B cell (primary cell): ENCODE data around the gene LIMCH1. TPM values are rescaled to one million over a fixed set of nuclear protein-coding genes. Genes with fewer than 3 reads are reported as not detected.

Experiments used
- ATAC-seq: fragments of 200-7000 bp; cut with Tn5 transposase; one replicate; pipeline ENCODE4 v1.10.0; 2021; ENCODE audit warnings: low read depth, mild to moderate bottlenecking, moderate number of reproducible peaks, moderate library complexity
- CTCF ChIA-PET: fragments of 350-600 bp; sonication (Branson Sonifier 250); formaldehyde crosslinking; loops from one replicate; lab custom pipeline; 2021; ENCODE audit warnings: antibody characterized with exemption, inconsistent platforms; lab: Charles Lee
- POLR2A ChIA-PET: fragments of 350-600 bp; sonication (Branson Sonifier 250); formaldehyde crosslinking; loops from one replicate; lab custom pipeline; 2021; ENCODE audit warnings: antibody characterized with exemption; lab: Charles Lee
- DNase-seq: peaks from one replicate; pipeline ENCODE4 v3.0.0; 2013
- H2AFZ ChIP-seq: 2 replicates; pipeline ENCODE4 v1.6.1; 2012; ENCODE audit warnings: mild to moderate bottlenecking, low read depth, low read length; ENCODE audit not compliant: insufficient read depth, poor library complexity, severe bottlenecking
- H3K27ac ChIP-seq, 2 donors: 1 replicate in 1 of 2; 2 replicates in 1 of 2; pipeline ENCODE4 v1.5.1; 2012 to 2013; ENCODE audit warnings: low read length in 2 of 2, mild to moderate bottlenecking in 2 of 2, moderate library complexity in 1 of 2
- H3K27me3 ChIP-seq, 4 experiments: fragments of 200-600 bp in 1 of 4; sonication (generic) in 1 of 4; replicated peaks in 1 of 4; 1 replicate in 2 of 4; 2 replicates in 2 of 4; pipeline versions ENCODE4 v1.6.1 to v1.7.0; 2013 to 2016; ENCODE audit warnings: low read length in 3 of 4, mild to moderate bottlenecking in 2 of 4, mixed read lengths in 1 of 4, moderate library complexity in 1 of 4; ENCODE audit not compliant: insufficient read depth in 4 of 4, control insufficient read depth in 3 of 4; ENCODE audit errors: control extremely low read depth in 1 of 4
- H3K36me3 ChIP-seq, 2 experiments: replicated peaks in 1 of 2; 1 replicate in 1 of 2; 2 replicates in 1 of 2; pipeline versions ENCODE4 v1.6.1 to v1.7.1; 2013; ENCODE audit warnings: low read length in 1 of 2; ENCODE audit not compliant: insufficient read depth in 2 of 2, control insufficient read depth in 1 of 2; ENCODE audit errors: control extremely low read depth in 1 of 2, extremely low read depth in 1 of 2
- H3K4me1 ChIP-seq, 2 donors: fragments of 200-600 bp in 1 of 2; sonication (generic) in 1 of 2; 1 replicate in 1 of 2; 2 replicates in 1 of 2; pipeline versions ENCODE4 v1.5.1 to v1.6.1; 2013 to 2017; ENCODE audit warnings: low read length in 2 of 2; ENCODE audit not compliant: control insufficient read depth in 2 of 2, insufficient read depth in 2 of 2
- H3K4me2 ChIP-seq: replicated peaks from 2 replicates; pipeline ENCODE3; 2012; ENCODE audit warnings: mild to moderate bottlenecking, low read depth, low read length; ENCODE audit not compliant: poor library complexity, severe bottlenecking
- H3K4me3 ChIP-seq, 5 experiments: fragments of 200-600 bp in 1 of 5; sonication (generic) in 1 of 5; 1 replicate in 3 of 5; 2 replicates in 2 of 5; pipeline versions ENCODE4 v1.5.1 to v1.7.0; 2011 to 2016; ENCODE audit warnings: low read length in 4 of 5, mild to moderate bottlenecking in 4 of 5, low read depth in 2 of 5, control low read depth in 1 of 5, moderate library complexity in 1 of 5; ENCODE audit not compliant: insufficient read depth in 1 of 5; ENCODE audit errors: control extremely low read depth in 1 of 5, extremely low read depth in 1 of 5
- H3K79me2 ChIP-seq: fragments of 200-600 bp; sonication (generic); one replicate; pipeline ENCODE4 v1.6.0; 2016; ENCODE audit warnings: low read length; ENCODE audit not compliant: control insufficient read depth, insufficient read depth
- H3K9ac ChIP-seq: fragments of 200-600 bp; sonication (generic); 2 replicates; pipeline ENCODE4 v1.6.1; 2017; ENCODE audit warnings: mild to moderate bottlenecking, low read length, moderate library complexity
- H3K9me3 ChIP-seq, 3 donors: one replicate each; pipeline versions ENCODE4 v1.6.1 to v1.7.1; 2013; ENCODE audit warnings: low read length in 2 of 3; ENCODE audit not compliant: control insufficient read depth in 2 of 3, insufficient read depth in 1 of 3; ENCODE audit errors: control extremely low read depth in 1 of 3
- H4K20me1 ChIP-seq: 2 replicates; pipeline ENCODE4 v1.6.0; 2012; ENCODE audit warnings: mild to moderate bottlenecking, low read length; ENCODE audit not compliant: insufficient read depth, control insufficient read depth, poor library complexity, severe bottlenecking
- H3K27ac Mint-ChIP-seq: one replicate; pipeline ENCODE4 v1.8.0; 2021; ENCODE audit warnings: mixed read lengths
- H3K27me3 Mint-ChIP-seq: one replicate; pipeline ENCODE4 v1.8.0; 2021; ENCODE audit warnings: mixed read lengths
- H3K4me1 Mint-ChIP-seq: one replicate; pipeline ENCODE4 v1.8.0; 2021; ENCODE audit warnings: mixed read lengths
- H3K4me3 Mint-ChIP-seq: one replicate; pipeline ENCODE4 v1.8.0; 2021; ENCODE audit warnings: mixed read lengths
- H3K9me3 Mint-ChIP-seq: one replicate; pipeline ENCODE4 v1.8.0; 2022; ENCODE audit warnings: mixed read lengths; ENCODE audit not compliant: insufficient read depth
- EZH2 ChIP-seq: IDR thresholded peaks from 2 replicates; pipeline ENCODE4 v1.6.1; 2012; ENCODE audit warnings: borderline replicate concordance, low read depth, mild to moderate bottlenecking, moderate library complexity, low read length; ENCODE audit not compliant: insufficient read depth, poor library complexity, severe bottlenecking
- WGBS: methylation state at CpG from one replicate; pipeline ENCODE4 v1.1.5; 2013; ENCODE audit warnings: missing lambda C conversion rate; ENCODE audit not compliant: insufficient coverage; 5-methylcytosine and 5-hydroxymethylcytosine counted together
- intact Hi-C: fragments of 100-400 bp; cut with micrococcal nuclease; formaldehyde crosslinking; loops from one replicate; pipeline ENCODE4 v1.10.0; 2022
- polyA plus RNA-seq: library from polyadenylated mRNA; depleted of rRNA; stranded (reverse); fragments of >200 nt; gene quantifications from 2 replicates; pipeline ENCODE4 v1.2.3, GENCODE V29; 2012
- total RNA-seq, 2 donors: library from RNA; stranded (reverse); fragments of 120-200 nt in 1 of 2; gene quantifications; 1 replicate in 1 of 2; 2 replicates in 1 of 2; pipeline versions ENCODE4 v1.2.3 to v1.2.4, GENCODE V29; 2013 to 2022
- TF ChIP-seq, protein P1 (sequence below): fragments of 200-600 bp; IDR thresholded peaks from one replicate; pipeline ENCODE4 v1.8.0; 2022; ENCODE audit warnings: antibody characterized with exemption, mild to moderate bottlenecking

The LIMCH1 gene
- total and polyA plus RNA-seq, 2 donors (not counting 1 experiment from before 2014, with no cell fraction given), result not detected

DNA sequence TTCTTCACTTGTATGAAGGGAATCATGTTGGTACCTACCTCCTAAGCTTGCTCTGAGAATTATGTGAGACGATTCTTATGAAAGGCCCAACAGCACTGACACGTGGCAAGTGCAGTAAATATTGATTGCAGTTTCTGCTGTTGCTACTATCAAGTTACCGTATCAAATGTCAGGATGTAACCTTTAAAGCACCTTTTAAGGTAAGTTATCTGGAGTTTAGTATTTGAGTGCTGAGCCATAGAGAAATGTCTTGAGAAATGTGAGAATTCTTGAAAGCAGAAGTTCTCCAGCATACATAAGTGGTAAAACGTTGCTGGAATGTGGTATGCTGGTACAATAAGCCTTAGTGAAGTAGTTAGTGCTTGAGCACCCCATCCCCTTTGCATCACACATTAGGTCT lies 120.2 kb downstream of the LIMCH1 start:
- intact Hi-C loops, result no loop called here
- Mint-ChIP-seq H3K9me3 (no peaks in the 10 kb centered on the region), H3K27me3 (peaks cover 18% of the 10 kb centered on the region), H3K27ac (no peak overlapping the region), H3K4me3 (no peak overlapping the region), H3K4me1 (no peaks in the 10 kb centered on the region)
- no peaks in the 10 kb centered on the region for H4K20me1 ChIP-seq
- no peak overlapping the region for H3K4me3 ChIP-seq
- TF ChIP-seq, protein P1, sequence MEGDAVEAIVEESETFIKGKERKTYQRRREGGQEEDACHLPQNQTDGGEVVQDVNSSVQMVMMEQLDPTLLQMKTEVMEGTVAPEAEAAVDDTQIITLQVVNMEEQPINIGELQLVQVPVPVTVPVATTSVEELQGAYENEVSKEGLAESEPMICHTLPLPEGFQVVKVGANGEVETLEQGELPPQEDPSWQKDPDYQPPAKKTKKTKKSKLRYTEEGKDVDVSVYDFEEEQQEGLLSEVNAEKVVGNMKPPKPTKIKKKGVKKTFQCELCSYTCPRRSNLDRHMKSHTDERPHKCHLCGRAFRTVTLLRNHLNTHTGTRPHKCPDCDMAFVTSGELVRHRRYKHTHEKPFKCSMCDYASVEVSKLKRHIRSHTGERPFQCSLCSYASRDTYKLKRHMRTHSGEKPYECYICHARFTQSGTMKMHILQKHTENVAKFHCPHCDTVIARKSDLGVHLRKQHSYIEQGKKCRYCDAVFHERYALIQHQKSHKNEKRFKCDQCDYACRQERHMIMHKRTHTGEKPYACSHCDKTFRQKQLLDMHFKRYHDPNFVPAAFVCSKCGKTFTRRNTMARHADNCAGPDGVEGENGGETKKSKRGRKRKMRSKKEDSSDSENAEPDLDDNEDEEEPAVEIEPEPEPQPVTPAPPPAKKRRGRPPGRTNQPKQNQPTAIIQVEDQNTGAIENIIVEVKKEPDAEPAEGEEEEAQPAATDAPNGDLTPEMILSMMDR, result no peak
- no peak for TF ChIP-seq EZH2
- no peak overlapping the region for H3K4me2 ChIP-seq
- H3K27ac ChIP-seq, result no peak overlapping the region
- H3K4me1 ChIP-seq, result no peaks in the 10 kb centered on the region
- 88% methylated on average over 3 of the region's 4 CpGs for WGBS
- H3K36me3 ChIP-seq, result no peaks in the 10 kb centered on the region
- H3K27me3 ChIP-seq, result no peaks in the 10 kb centered on the region
- DNase-seq, result no peak
- H2AFZ ChIP-seq, result no peak overlapping the region
- CTCF ChIA-PET, result interaction anchor here (1.1 to 1.7 kb wide), 2 partner anchors 9 to 376 kb away, joined by 3 read pairs; no protein-coding TSS in a partner anchor
- H3K9ac ChIP-seq, result no peak overlapping the region
- H3K9me3 ChIP-seq, result no peaks in the 10 kb centered on the region
- POLR2A ChIA-PET, result no interaction called here
- no peaks in the 10 kb centered on the region for H3K79me2 ChIP-seq
- no peak for ATAC-seq

GRCh38 chr4:41660352-41660751 lies 122.4 kb downstream of the LIMCH1 start:
- H3K27ac ChIP-seq, result no peak overlapping the region
- no peaks in the 10 kb centered on the region for H4K20me1 ChIP-seq
- H3K9ac ChIP-seq, result no peak overlapping the region
- no peaks in the 10 kb centered on the region for H3K9me3 Mint-ChIP-seq
- H2AFZ ChIP-seq, result no peak overlapping the region
- H3K27me3 ChIP-seq, result no peaks in the 10 kb centered on the region
- H3K4me2 ChIP-seq, result no peak overlapping the region
- H3K4me3 ChIP-seq, result no peak overlapping the region
- WGBS, result 84% methylated on average over 3 of the region's 3 CpGs
- intact Hi-C loops, result no loop called here
- H3K9me3 ChIP-seq, result no peaks in the 10 kb centered on the region
- H3K4me1 ChIP-seq, result no peaks in the 10 kb centered on the region
- H3K36me3 ChIP-seq, result no peaks in the 10 kb centered on the region
- H3K4me3 Mint-ChIP-seq, result no peak overlapping the region
- peaks cover 26% of the 10 kb centered on the region for H3K27me3 Mint-ChIP-seq
- DNase-seq (no peak), ATAC-seq (no peak)
- no peaks in the 10 kb centered on the region for H3K4me1 Mint-ChIP-seq
- no peaks in the 10 kb centered on the region for H3K79me2 ChIP-seq
- no peak for TF ChIP-seq EZH2
- TF ChIP-seq, protein P1, result no peak
- CTCF ChIA-PET, result interaction anchor here (1.0 to 7.1 kb wide), 6 partner anchors 9 to 383 kb away, joined by 3 to 96 read pairs (median 6); no protein-coding TSS in a partner anchor
- POLR2A ChIA-PET, result no interaction called here
- H3K27ac Mint-ChIP-seq, result no peak overlapping the region
